Smooth muscle cell (in vitro differentiated cells): ENCODE data around the gene SH3PXD2B. TPM values are rescaled to one million over a fixed set of nuclear protein-coding genes. Genes with fewer than 3 reads are reported as not detected.

Experiments used
- DNase-seq: peaks from one replicate; lab custom pipeline; 2025; ENCODE audit not compliant: unreplicated experiment; lab: John Stamatoyannopoulos, UW
- H2AFZ ChIP-seq: fragments of 200-600 bp; sonication (generic); 2 replicates; pipeline ENCODE4 v1.6.0; 2016; ENCODE audit warnings: antibody characterized with exemption, low read depth, mild to moderate bottlenecking
- H3F3A ChIP-seq: fragments of 200-600 bp; sonication (generic); 2 replicates; pipeline ENCODE4 v1.6.0; 2017; ENCODE audit warnings: antibody characterized with exemption, low read depth
- H3K27ac ChIP-seq: fragments of 200-600 bp; sonication (generic); 2 replicates; pipeline ENCODE4 v1.5.1; 2016; ENCODE audit warnings: low read depth, mild to moderate bottlenecking
- H3K27me3 ChIP-seq: fragments of 200-600 bp; sonication (generic); 2 replicates; pipeline ENCODE4 v1.6.1; 2016; ENCODE audit warnings: low read depth, mild to moderate bottlenecking
- H3K36me3 ChIP-seq: fragments of 200-600 bp; sonication (generic); 2 replicates; pipeline ENCODE4 v1.5.1; 2016; ENCODE audit warnings: low read depth
- H3K4me1 ChIP-seq: fragments of 200-600 bp; sonication (generic); 2 replicates; pipeline ENCODE4 v1.5.1; 2016; ENCODE audit warnings: low read depth
- H3K4me2 ChIP-seq: fragments of 200-600 bp; sonication (generic); 2 replicates; pipeline ENCODE4 v1.6.0; 2016; ENCODE audit warnings: mild to moderate bottlenecking
- H3K4me3 ChIP-seq: fragments of 200-600 bp; sonication (generic); 2 replicates; pipeline ENCODE4 v1.5.1; 2016; ENCODE audit warnings: mild to moderate bottlenecking
- H3K79me2 ChIP-seq: fragments of 200-600 bp; sonication (generic); 2 replicates; pipeline ENCODE4 v1.6.0; 2016; ENCODE audit warnings: low read depth, mild to moderate bottlenecking
- H3K9ac ChIP-seq: fragments of 200-600 bp; sonication (generic); 2 replicates; pipeline ENCODE4 v1.6.0; 2016; ENCODE audit warnings: low read depth
- H3K9me3 ChIP-seq: fragments of 200-600 bp; sonication (generic); replicated peaks from 2 replicates; pipeline ENCODE4 v1.5.1; 2016; ENCODE audit warnings: low read depth
- H4K20me1 ChIP-seq: fragments of 200-600 bp; sonication (generic); 2 replicates; pipeline ENCODE4 v1.6.0; 2016; ENCODE audit warnings: low read depth
- CTCF ChIP-seq: fragments of 200-600 bp; sonication (generic); IDR thresholded peaks from 2 replicates; pipeline ENCODE4 v1.5.1; 2017; ENCODE audit warnings: borderline replicate concordance, mild to moderate bottlenecking, antibody characterized with exemption; ENCODE audit not compliant: insufficient read depth, poor library complexity, severe bottlenecking
- WGBS: methylation state at CpG from one replicate; pipeline ENCODE4 v1.1.7; 2016; ENCODE audit warnings: low lambda C conversion rate; 5-methylcytosine and 5-hydroxymethylcytosine counted together
- polyA plus RNA-seq: library from polyadenylated mRNA; unstranded; fragments of >200 nt; fragmentation: Nextera tagmentation; extraction: Ambion mirVana; gene quantifications from 2 replicates; pipeline ENCODE4 v1.2.1, GENCODE V29; 2016
- total RNA-seq: library from RNA; depleted of rRNA; stranded (reverse); fragments of >200 nt; gene quantifications from 2 replicates; pipeline ENCODE4 v1.2.3, GENCODE V29; 2014

Gene SH3PXD2B
- total and polyA plus RNA-seq, 2 experiments from 2014 or later: 36.5 to 39.4 TPM

GRCh38 chr5:172303572-172304335, 150.6 kb downstream of the SH3PXD2B start:
- DNase-seq: no peak
- TF ChIP-seq CTCF: no peak

GRCh38 chr5:172303162-172303561, 151.2 kb downstream of the SH3PXD2B start:
- H3K4me2 ChIP-seq: no peak overlapping the region
- H4K20me1 ChIP-seq: no peaks in the 10 kb centered on the region
- no peaks in the 10 kb centered on the region for H3F3A ChIP-seq
- TF ChIP-seq CTCF: no peak
- H3K4me3 ChIP-seq: no peak overlapping the region
- no peaks in the 10 kb centered on the region for H3K4me1 ChIP-seq
- no peaks in the 10 kb centered on the region for H3K79me2 ChIP-seq
- no peak overlapping the region for H3K9ac ChIP-seq
- WGBS: 76% methylated on average over 5 of the region's 5 CpGs
- peak overlapping the region; percentile 5 for H3K27ac ChIP-seq
- H3K9me3 ChIP-seq: no peaks in the 10 kb centered on the region
- DNase-seq: no peak
- no peaks in the 10 kb centered on the region for H3K27me3 ChIP-seq
- no peak overlapping the region for H2AFZ ChIP-seq
- H3K36me3 ChIP-seq: no peaks in the 10 kb centered on the region

More at GRCh38 chr5:172303572-172304335, 150.6 kb downstream of the SH3PXD2B start:
- no peaks in the 10 kb centered on the region for H3K27me3 ChIP-seq
- no peaks in the 10 kb centered on the region for H4K20me1 ChIP-seq
- WGBS: 50% methylated on average over 3 of the region's 3 CpGs
- H3K4me3 ChIP-seq: no peak overlapping the region
- no peak overlapping the region for H2AFZ ChIP-seq
- H3K4me2 ChIP-seq: no peak overlapping the region
- H3F3A ChIP-seq: no peaks in the 10 kb centered on the region
- no peaks in the 10 kb centered on the region for H3K4me1 ChIP-seq
- no peak overlapping the region for H3K27ac ChIP-seq
- no peaks in the 10 kb centered on the region for H3K9me3 ChIP-seq
- H3K9ac ChIP-seq: no peak overlapping the region
- H3K36me3 ChIP-seq: no peaks in the 10 kb centered on the region
- H3K79me2 ChIP-seq: no peaks in the 10 kb centered on the region

- no peaks in the 10 kb centered on the region for H3F3A ChIP-seq
- H3K4me1 ChIP-seq: no peaks in the 10 kb centered on the region
- no peaks in the 10 kb centered on the region for H3K36me3 ChIP-seq
- no peaks in the 10 kb centered on the region for H4K20me1 ChIP-seq
- TF ChIP-seq CTCF: no peak
- no peak for DNase-seq
- H3K9ac ChIP-seq: no peak overlapping the region
- no peak overlapping the region for H3K27ac ChIP-seq
- H2AFZ ChIP-seq: no peak overlapping the region
- no peak overlapping the region for H3K4me3 ChIP-seq
- H3K79me2 ChIP-seq: no peaks in the 10 kb centered on the region
- no peaks in the 10 kb centered on the region for H3K27me3 ChIP-seq
- no peaks in the 10 kb centered on the region for H3K9me3 ChIP-seq
- H3K4me2 ChIP-seq: no peak overlapping the region
- 70% methylated on average over 9 of the region's 9 CpGs for WGBS
Observed at GRCh38 chr5:172302047-172302710, 152.1 kb downstream of the SH3PXD2B start.
